Loucy (cell line): Measurements from ENCODE around the gene WDR5B.
"Not testable (repeated sequence)": the region's sequence is repeated elsewhere in the genome, so short reads cannot be mapped to it uniquely, and the experiment has no call there.

Experiments
- H2AFZ ChIP-seq: fragments of 200-600 bp; sonication (generic); 2 replicates; pipeline ENCODE4 v1.6.0; 2016; ENCODE audit warnings: antibody characterized with exemption, mild to moderate bottlenecking, low read length, moderate library complexity
- H3F3A ChIP-seq: fragments of 200-600 bp; 2 replicates; pipeline ENCODE4 v1.6.0; 2016; ENCODE audit warnings: antibody characterized with exemption, low read depth, mild to moderate bottlenecking
- H3K27me3 ChIP-seq: fragments of 200-600 bp; sonication (generic); 2 replicates; pipeline ENCODE4 v1.6.1; 2014; ENCODE audit warnings: low read length, mild to moderate bottlenecking; ENCODE audit not compliant: insufficient read depth, poor library complexity, severe bottlenecking
- H3K36me3 ChIP-seq: fragments of 200-600 bp; sonication (generic); 2 replicates; pipeline ENCODE4 v1.6.1; 2016; ENCODE audit warnings: low read length; ENCODE audit not compliant: insufficient read depth
- H3K4me1 ChIP-seq: fragments of 200-600 bp; sonication (generic); 2 replicates; pipeline ENCODE4 v1.5.1; 2014; ENCODE audit warnings: low read length, mild to moderate bottlenecking; ENCODE audit not compliant: insufficient read depth, poor library complexity, severe bottlenecking
- H3K4me2 ChIP-seq: fragments of 200-600 bp; sonication (generic); 2 replicates; pipeline ENCODE4 v1.6.0; 2014; ENCODE audit warnings: antibody characterized with exemption, low read length, low read depth, mild to moderate bottlenecking; ENCODE audit not compliant: poor library complexity, severe bottlenecking
- H3K4me3 ChIP-seq: fragments of 200-600 bp; sonication (generic); 2 replicates; pipeline ENCODE4 v1.5.1; 2014; ENCODE audit warnings: low read length, mild to moderate bottlenecking, mixed read lengths; ENCODE audit not compliant: poor library complexity, severe bottlenecking
- H3K79me2 ChIP-seq: fragments of 200-600 bp; sonication (generic); 2 replicates; pipeline ENCODE4 v1.6.1; 2014; ENCODE audit warnings: low read length; ENCODE audit not compliant: insufficient read depth
- H3K9ac ChIP-seq: fragments of 200-600 bp; sonication (generic); 2 replicates; pipeline ENCODE4 v1.6.0; 2014; ENCODE audit warnings: mild to moderate bottlenecking, low read depth, low read length, moderate library complexity; ENCODE audit not compliant: poor library complexity, severe bottlenecking
- H3K9me2 ChIP-seq: fragments of 200-600 bp; sonication (generic); replicated peaks from 2 replicates; pipeline ENCODE4 v1.6.1; 2016; ENCODE audit warnings: low read depth, low read length, mixed read lengths
- H3K9me3 ChIP-seq: fragments of 200-600 bp; sonication (generic); 2 replicates; pipeline ENCODE4 v1.6.1; 2014; ENCODE audit warnings: mild to moderate bottlenecking, antibody characterized with exemption, low read length, low read depth; ENCODE audit not compliant: insufficient read depth
- H4K20me1 ChIP-seq: fragments of 200-600 bp; sonication (generic); 2 replicates; pipeline ENCODE4 v1.6.0; 2014; ENCODE audit warnings: antibody characterized with exemption, low read length, mild to moderate bottlenecking; ENCODE audit not compliant: insufficient read depth, poor library complexity, severe bottlenecking
- EZH2phosphoT487 ChIP-seq: fragments of 200-600 bp; IDR thresholded peaks from 2 replicates; pipeline ENCODE4 v1.6.1; 2018; ENCODE audit warnings: antibody characterized with exemption, mild to moderate bottlenecking, moderate library complexity, borderline replicate concordance
- TF ChIP-seq, protein P1 (sequence below): fragments of 200-600 bp; sonication (generic); conservative IDR thresholded peaks from 2 replicates; pipeline ENCODE4 v1.5.1; 2014; ENCODE audit warnings: mild to moderate bottlenecking, antibody characterized with exemption, low read length

Gene WDR5B

DNA sequence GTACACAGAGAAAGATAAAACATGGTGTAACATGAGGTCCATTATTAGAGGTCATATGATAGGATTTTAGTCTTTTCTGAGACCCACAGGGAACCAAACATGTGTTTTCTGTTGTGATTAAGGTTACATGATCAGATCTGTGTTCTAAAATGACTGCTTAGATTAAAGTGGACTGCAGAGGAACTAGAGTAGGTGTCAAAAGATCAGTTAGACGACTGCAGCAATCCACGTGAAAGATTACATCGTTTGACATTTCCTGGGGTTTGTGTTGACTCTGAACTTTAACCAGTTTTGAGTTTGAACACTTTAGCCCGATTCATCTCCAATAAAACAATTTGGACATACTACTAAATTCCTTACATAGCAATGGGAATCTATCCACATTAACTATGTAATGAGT lies 37.9 kb downstream of the WDR5B start:
- Histone ChIP-seq H2AFZ (no peak overlapping the region), H3K9me2 (no peaks in the 10 kb centered on the region), H3F3A (no peaks in the 10 kb centered on the region), H3K4me2 (no peak overlapping the region), H3K36me3 (no peaks in the 10 kb centered on the region), H3K9me3 (no peaks in the 10 kb centered on the region), H4K20me1 (no peaks in the 10 kb centered on the region), H3K9ac (no peak overlapping the region), H3K79me2 (peaks cover 41% of the 10 kb centered on the region), H3K4me3 (no peak overlapping the region), H3K4me1 (peaks cover 29% of the 10 kb centered on the region), H3K27me3 (no peaks in the 10 kb centered on the region)
- TF ChIP-seq EZH2phosphoT487 = no peak
- TF ChIP-seq, protein P1, sequence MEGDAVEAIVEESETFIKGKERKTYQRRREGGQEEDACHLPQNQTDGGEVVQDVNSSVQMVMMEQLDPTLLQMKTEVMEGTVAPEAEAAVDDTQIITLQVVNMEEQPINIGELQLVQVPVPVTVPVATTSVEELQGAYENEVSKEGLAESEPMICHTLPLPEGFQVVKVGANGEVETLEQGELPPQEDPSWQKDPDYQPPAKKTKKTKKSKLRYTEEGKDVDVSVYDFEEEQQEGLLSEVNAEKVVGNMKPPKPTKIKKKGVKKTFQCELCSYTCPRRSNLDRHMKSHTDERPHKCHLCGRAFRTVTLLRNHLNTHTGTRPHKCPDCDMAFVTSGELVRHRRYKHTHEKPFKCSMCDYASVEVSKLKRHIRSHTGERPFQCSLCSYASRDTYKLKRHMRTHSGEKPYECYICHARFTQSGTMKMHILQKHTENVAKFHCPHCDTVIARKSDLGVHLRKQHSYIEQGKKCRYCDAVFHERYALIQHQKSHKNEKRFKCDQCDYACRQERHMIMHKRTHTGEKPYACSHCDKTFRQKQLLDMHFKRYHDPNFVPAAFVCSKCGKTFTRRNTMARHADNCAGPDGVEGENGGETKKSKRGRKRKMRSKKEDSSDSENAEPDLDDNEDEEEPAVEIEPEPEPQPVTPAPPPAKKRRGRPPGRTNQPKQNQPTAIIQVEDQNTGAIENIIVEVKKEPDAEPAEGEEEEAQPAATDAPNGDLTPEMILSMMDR = no peak

DNA sequence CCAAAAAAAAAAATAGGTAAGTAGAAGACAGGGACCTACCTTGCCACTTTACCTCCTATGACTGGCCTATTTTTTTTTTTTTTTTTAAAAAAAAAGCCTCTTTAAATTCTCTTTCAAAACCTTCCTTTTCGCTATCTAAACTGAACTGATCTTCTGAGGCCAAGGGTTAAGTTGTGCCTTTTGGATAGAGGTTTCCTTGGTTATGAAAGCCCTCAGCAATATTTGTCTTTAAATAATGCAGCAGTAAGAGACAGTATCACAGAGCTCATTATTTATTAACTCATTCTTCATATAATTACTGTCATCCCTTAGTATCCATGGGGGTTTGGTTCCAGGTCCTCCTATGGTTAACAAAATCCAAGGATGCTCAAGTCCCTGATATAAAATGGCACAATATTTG lies 41.8 kb downstream of the WDR5B start:
- Histone ChIP-seq H2AFZ (no peak overlapping the region), H3K79me2 (0 out of 2 replicates have a peak, but pooled peaks cover 6% of the 10 kb centered on the region), H3K4me3 (no peak overlapping the region), H3K27me3 (no peaks in the 10 kb centered on the region), H3K4me2 (no peak overlapping the region), H3K4me1 (peaks cover 8% of the 10 kb centered on the region), H4K20me1 (no peaks in the 10 kb centered on the region), H3K36me3 (peaks cover 6% of the 10 kb centered on the region), H3K9me2 (no peaks in the 10 kb centered on the region), H3K9me3 (no peaks in the 10 kb centered on the region), H3F3A (no peaks in the 10 kb centered on the region), H3K9ac (no peak overlapping the region)
- TF ChIP-seq EZH2phosphoT487 = no peak

DNA sequence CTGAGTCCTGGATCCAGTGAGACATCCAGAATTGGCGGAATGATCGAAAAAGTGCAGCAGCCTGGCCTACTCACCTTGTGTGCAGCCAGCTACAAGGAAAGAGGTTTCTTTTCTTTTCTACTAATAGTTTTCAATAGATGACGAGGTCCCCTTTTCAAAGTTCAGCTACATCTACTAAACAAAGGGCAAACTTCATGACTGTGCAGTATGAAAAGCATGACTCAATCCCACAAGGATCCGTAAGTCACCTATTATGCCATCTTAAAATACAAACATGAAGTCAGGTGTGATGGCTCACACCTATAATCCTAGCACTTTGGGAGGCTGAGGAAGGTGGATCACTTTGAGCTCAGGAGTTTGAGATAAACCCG lies 49.5 kb downstream of the WDR5B start:
- TF ChIP-seq EZH2phosphoT487 = no peak
- TF ChIP-seq, protein P1 = no peak
- H3K27me3 ChIP-seq = no peaks in the 10 kb centered on the region
- H3K9me2 ChIP-seq = no peaks in the 10 kb centered on the region
- no peaks in the 10 kb centered on the region for H4K20me1 ChIP-seq
- H3K9ac ChIP-seq = no peak overlapping the region
- H3K4me1 ChIP-seq = no peaks in the 10 kb centered on the region
- H3K79me2 ChIP-seq = no peaks in the 10 kb centered on the region
- H3F3A ChIP-seq = no peaks in the 10 kb centered on the region
- no peak overlapping the region for H3K4me3 ChIP-seq
- H3K4me2 ChIP-seq = no peak overlapping the region
- no peaks in the 10 kb centered on the region for H3K9me3 ChIP-seq
- H3K36me3 ChIP-seq = peaks cover 38% of the 10 kb centered on the region
- no peak overlapping the region for H2AFZ ChIP-seq

DNA sequence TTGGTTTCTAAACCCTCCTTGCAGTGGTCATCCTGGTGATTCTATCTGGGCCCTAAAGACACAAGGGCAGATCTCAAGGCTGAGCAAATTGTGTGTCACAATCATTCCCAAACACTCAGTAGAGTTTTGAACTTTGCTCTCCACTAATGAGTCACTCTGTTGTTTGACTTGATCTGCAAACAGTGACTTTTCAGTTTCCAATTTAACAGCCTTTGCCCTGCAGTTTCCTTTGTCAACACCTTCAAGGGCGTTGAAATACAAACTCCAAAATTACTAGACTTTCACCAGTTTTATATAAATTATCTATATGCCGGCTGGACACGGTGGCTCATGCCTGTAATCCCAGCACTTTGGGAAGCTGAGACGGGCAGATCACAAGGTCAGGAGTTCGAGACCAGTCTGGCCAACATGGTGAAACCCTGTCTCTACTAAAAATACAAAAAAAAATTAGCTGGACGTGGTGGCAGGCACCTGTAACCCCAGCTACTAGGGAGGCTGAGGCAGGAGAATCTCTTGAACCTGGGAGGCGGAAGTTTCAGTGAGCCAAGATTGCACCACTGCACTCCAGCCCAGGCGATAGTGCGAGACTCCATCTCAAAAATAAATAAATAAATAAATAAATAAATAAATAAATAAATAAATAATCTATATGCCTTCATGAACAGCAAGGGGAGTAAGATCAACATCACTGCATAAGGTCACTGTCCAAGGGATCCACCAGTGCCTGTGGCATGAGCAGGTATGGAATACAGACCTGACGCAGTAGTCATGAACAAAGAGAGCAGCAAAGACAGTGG lies 50.1 kb downstream of the WDR5B start:
- H3K27me3 ChIP-seq, H3F3A ChIP-seq, H3K9ac ChIP-seq, H3K9me2 ChIP-seq, H3K4me3 ChIP-seq, H2AFZ ChIP-seq, H3K4me1 ChIP-seq, H4K20me1 ChIP-seq, H3K4me2 ChIP-seq, H3K79me2 ChIP-seq, H3K9me3 ChIP-seq: not testable (repeated sequence)
- H3K36me3 ChIP-seq = peaks cover 38% of the 10 kb centered on the region
